GM12878 (cell line): ENCODE results near the gene FRMD3. TPM values are rescaled to one million over a fixed set of nuclear protein-coding genes. Genes with fewer than 3 reads are reported as not detected.

ENCODE experiments used
- ATAC-seq: fragments of 200-7000 bp; cut with Tn5 transposase; 3 replicates; pipeline ENCODE4 v1.9.1; 2020; ENCODE audit warnings: mild to moderate bottlenecking, moderate library complexity
- BruUV-seq: library from RNA; stranded (reverse); fragments of 400-500 nt; replicated peaks from 2 replicates; lab custom pipeline; 2021; lab: Mats Ljungman, UMichigan
- CTCF ChIA-PET: fragments of 300-600 bp; sonication (Branson Sonifier 250); formaldehyde crosslinking; extraction: SDS; loops from one replicate; lab custom pipeline; 2021; ENCODE audit warnings: inconsistent platforms; lab: Yijun Ruan, JAX
- POLR2A ChIA-PET: fragments of 350-600 bp; formaldehyde crosslinking; extraction: SDS; loops from one replicate; lab custom pipeline; 2021; ENCODE audit warnings: inconsistent platforms; lab: Charles Lee
- RAD21 ChIA-PET: fragments of 300-600 bp; sonication (Branson Sonifier 250); formaldehyde crosslinking; loops from one replicate; lab custom pipeline; 2023; ENCODE audit warnings: antibody characterized with exemption; ENCODE audit not compliant: unreplicated experiment; lab: Charles Lee
- SMC1A ChIA-PET: fragments of 300-600 bp; sonication (Branson Sonifier 250); formaldehyde crosslinking; loops from one replicate; lab custom pipeline; 2023; ENCODE audit not compliant: unreplicated experiment, uncharacterized antibody; lab: Charles Lee
- DNase-seq: peaks from one replicate; pipeline ENCODE4 v3.0.0-alpha.2; 2011; ENCODE audit warnings: low read depth, low spot score
- FAIRE-seq: peaks from 3 replicates; lab custom pipeline; 2011; peaks lifted over from hg19 to GRCh38; lab: Jason Lieb, UNC
- H2AFZ ChIP-seq: 2 replicates; pipeline ENCODE4 v1.6.0; 2011; ENCODE audit warnings: low read depth, low read length, control low read depth; ENCODE audit not compliant: control insufficient read depth
- H3K27ac ChIP-seq: 2 replicates; pipeline ENCODE4 v1.5.1; 2011; ENCODE audit warnings: control low read depth; ENCODE audit not compliant: control insufficient read depth, insufficient read depth
- H3K27me3 ChIP-seq, 2 experiments: replicated peaks in 1 of 2; 2 replicates each; pipeline versions ENCODE4 v1.6.0 to v1.6.1; 2011; ENCODE audit warnings: low read length in 1 of 2; ENCODE audit not compliant: control insufficient read depth in 2 of 2, insufficient read depth in 2 of 2
- H3K36me3 ChIP-seq, 2 experiments: 2 replicates each; pipeline ENCODE4 v1.5.1; 2011; ENCODE audit warnings: low read length in 1 of 2; ENCODE audit not compliant: control insufficient read depth in 2 of 2, insufficient read depth in 2 of 2
- H3K4me1 ChIP-seq: 2 replicates; pipeline ENCODE4 v1.6.1; 2011; ENCODE audit warnings: mild to moderate bottlenecking, low read length, moderate library complexity, mixed read lengths; ENCODE audit not compliant: control insufficient read depth, insufficient read depth
- H3K4me2 ChIP-seq: 2 replicates; pipeline ENCODE4 v1.6.0; 2011; ENCODE audit warnings: control low read depth; ENCODE audit not compliant: control insufficient read depth, insufficient read depth
- H3K4me3 ChIP-seq: fragments of 200-600 bp; sonication (generic); 2 replicates; pipeline ENCODE4 v1.5.1; 2016
- H3K79me2 ChIP-seq: 2 replicates; pipeline ENCODE4 v1.6.0; 2011; ENCODE audit warnings: low read length; ENCODE audit not compliant: control insufficient read depth, insufficient read depth
- H3K9ac ChIP-seq: 2 replicates; pipeline ENCODE4 v1.8.0; 2011; ENCODE audit warnings: low read length, control low read depth, mixed read lengths; ENCODE audit not compliant: control insufficient read depth, insufficient read depth
- H3K9me3 ChIP-seq: replicated peaks from 3 replicates; pipeline ENCODE4 v1.5.1; 2011; ENCODE audit warnings: mild to moderate bottlenecking, low read length; ENCODE audit not compliant: control insufficient read depth, insufficient read depth
- H4K20me1 ChIP-seq: 2 replicates; pipeline ENCODE4 v1.6.0; 2011; ENCODE audit not compliant: control insufficient read depth, insufficient read depth
- BCLAF1 ChIP-seq: fragments of 450-650 bp; IDR thresholded peaks from 2 replicates; pipeline ENCODE4 v1.6.1; 2017; ENCODE audit warnings: antibody characterized with exemption, mild to moderate bottlenecking, moderate library complexity
- BHLHE40 ChIP-seq, 2 experiments: fragments of 450-650 bp in 1 of 2; IDR thresholded peaks; 2 replicates each; pipeline ENCODE4 v1.6.1; 2011 to 2017; ENCODE audit warnings: low read depth in 2 of 2, borderline replicate concordance in 1 of 2, improper control_type of control experiment in 1 of 2, low read length in 1 of 2, mild to moderate bottlenecking in 1 of 2
- CHD4 ChIP-seq: fragments of 200-600 bp; sonication (generic); IDR thresholded peaks from 2 replicates; pipeline ENCODE4 v1.6.1; 2016; ENCODE audit warnings: mild to moderate bottlenecking
- IRF4 ChIP-seq: IDR thresholded peaks from 2 replicates; pipeline ENCODE4 v1.6.1; 2011; ENCODE audit warnings: low read depth, low read length
- SIX5 ChIP-seq: IDR thresholded peaks from 2 replicates; pipeline ENCODE4 v1.6.1; 2011; ENCODE audit warnings: mild to moderate bottlenecking, low read depth, low read length, moderate library complexity; ENCODE audit not compliant: severe bottlenecking
- WGBS: methylation state at CpG from one replicate; pipeline ENCODE4 v1.1.6; 2016; ENCODE audit warnings: low lambda C conversion rate; ENCODE audit not compliant: insufficient replicate concordance, insufficient coverage; ENCODE audit errors: missing lambda C conversion rate; 5-methylcytosine and 5-hydroxymethylcytosine counted together
- in situ Hi-C: fragments of 300-500 bp; cut with MboI; formaldehyde crosslinking; loops from 9 replicates; pipeline ENCODE4 v1.14.3; 2018; ENCODE audit warnings: mixed read lengths
- intact Hi-C: fragments of 100-400 bp; cut with micrococcal nuclease; formaldehyde crosslinking; loops from one replicate; pipeline ENCODE4 v1.14.2; 2022; ENCODE audit not compliant: unreplicated experiment
- polyA plus RNA-seq, 11 experiments: library from polyadenylated mRNA; depleted of rRNA in 4 of 11; unstranded in 6 of 11; stranded (reverse) in 5 of 11; fragments of >200 nt; fragmentation: Nextera tagmentation in 4 of 11; fragmentation: Illumina TruSeq in 1 of 11; extraction: Ambion mirVana in 4 of 11; extraction: Trizol in 1 of 11; gene quantifications; 1 replicate in 1 of 11; 2 replicates in 10 of 11; pipeline versions ENCODE4 v1.2.1 to v1.2.3, GENCODE V29; 2011 to 2016; ENCODE audit warnings: inconsistent platforms in 2 of 11, missing spikeins in 2 of 11, low read depth in 1 of 11
- total RNA-seq, 4 experiments: library from RNA; depleted of rRNA in 3 of 4; stranded (reverse); fragments of >200 nt in 3 of 4; fragmentation: Illumina TruSeq in 1 of 4; extraction: Trizol in 1 of 4; gene quantifications; 2 replicates each; pipeline versions ENCODE4 v1.2.1 to v1.2.3, GENCODE V29; 2013 to 2021

The FRMD3 gene
- total and polyA plus RNA-seq, 10 of the 15 experiments (the other 5 are each of a cell fraction or from before 2014, with no cell fraction given), result 0.04 to 0.68 (median 0.21) TPM; not detected in 1

DNA sequence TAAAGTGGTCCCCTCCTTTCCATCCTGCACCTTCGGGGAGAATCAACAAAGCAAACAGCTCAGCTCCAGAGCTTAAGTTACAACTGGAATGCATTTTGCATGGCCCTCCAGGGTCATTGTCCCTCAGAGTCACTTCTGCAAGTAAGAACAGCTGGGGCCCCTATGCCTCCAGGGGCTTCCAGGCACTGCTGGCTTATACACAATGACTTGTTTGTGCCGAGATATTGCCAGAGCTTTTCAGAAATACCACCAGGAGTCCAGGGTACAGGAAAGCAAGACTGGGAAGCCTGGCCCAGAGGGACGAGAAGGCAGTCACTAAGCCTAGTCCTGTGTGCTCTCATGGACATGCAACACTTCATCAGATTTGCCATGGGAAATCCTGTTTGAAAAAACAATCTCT lies 11.3 kb downstream of the FRMD3 start:
- H3K27me3 ChIP-seq, result no peaks in the 10 kb centered on the region
- H3K4me2 ChIP-seq, result no peak overlapping the region
- DNase-seq, result no peak
- intact Hi-C loops, result no loop called here
- no peak for TF ChIP-seq SIX5
- TF ChIP-seq BHLHE40 (IDR thresholded peaks at IDR 0.05; ENCODE audit: borderline replicate concordance in 1 of 2, low read depth in 2 of 2, low read length in 1 of 2), result no peak
- TF ChIP-seq CHD4, result no peak
- no peak for TF ChIP-seq BCLAF1
- no peak for TF ChIP-seq IRF4
- SMC1A ChIA-PET, result interaction anchor here (0.7 kb wide), 1 partner anchor 307 kb away, joined by 3 read pairs; no protein-coding TSS in a partner anchor
- H3K36me3 ChIP-seq, result no peaks in the 10 kb centered on the region
- H3K79me2 ChIP-seq, result no peaks in the 10 kb centered on the region
- H2AFZ ChIP-seq, result no peak overlapping the region
- no peak overlapping the region for H3K4me3 ChIP-seq
- H3K4me1 ChIP-seq, result no peaks in the 10 kb centered on the region
- CTCF ChIA-PET, result interaction anchor here (1.0 to 3.5 kb wide), 2 partner anchors 18 to 193 kb away, joined by 3 to 21 read pairs; no protein-coding TSS in a partner anchor
- RAD21 ChIA-PET, result no interaction called here
- no TSS peak for BruUV-seq
- POLR2A ChIA-PET, result interaction anchor here (0.5 kb wide), 1 partner anchor 197 kb away, joined by 4 read pairs; no protein-coding TSS in a partner anchor
- H3K27ac ChIP-seq, result no peak overlapping the region
- no peak overlapping the region for H3K9ac ChIP-seq
- no peaks in the 10 kb centered on the region for H3K9me3 ChIP-seq
- WGBS, result 3% methylated on average over 3 of the region's 3 CpGs
- in situ Hi-C loops, result no loop called here
- no peaks in the 10 kb centered on the region for H4K20me1 ChIP-seq
- FAIRE-seq, result no peak
- ATAC-seq, result no peak
